WTC11 (cell line): ENCODE results near the gene SPSB3. TPM values are rescaled to one million over a fixed set of nuclear protein-coding genes. Genes with fewer than 3 reads are reported as not detected.

Experiments used
- ATAC-seq: fragments of 200-7000 bp; cut with Tn5 transposase; 2 replicates; pipeline ENCODE4 v1.10.0; 2021; ENCODE audit warnings: mild to moderate bottlenecking, moderate library complexity
- CTCF ChIA-PET: fragments of 300-600 bp; sonication (Branson Sonifier 250); formaldehyde crosslinking; loops from one replicate; lab custom pipeline; 2021; ENCODE audit warnings: antibody characterized with exemption; lab: Charles Lee
- POLR2A ChIA-PET: fragments of 350-600 bp; sonication (Branson Sonifier 250); formaldehyde crosslinking; loops from one replicate; lab custom pipeline; 2021; ENCODE audit warnings: antibody characterized with exemption; lab: Charles Lee
- DNase-seq: peaks from one replicate; pipeline ENCODE4 v3.0.0; 2021; ENCODE audit warnings: low spot score
- H3K27ac Mint-ChIP-seq: 2 replicates; pipeline ENCODE4 v1.8.0; 2021; ENCODE audit warnings: mixed read lengths
- H3K27me3 Mint-ChIP-seq: 2 replicates; pipeline ENCODE4 v1.8.0; 2021; ENCODE audit warnings: low read depth, mild to moderate bottlenecking, moderate library complexity, mixed read lengths
- H3K36me3 Mint-ChIP-seq: 2 replicates; pipeline ENCODE4 v1.8.0; 2021; ENCODE audit warnings: mixed read lengths
- H3K4me1 Mint-ChIP-seq: 2 replicates; pipeline ENCODE4 v1.8.0; 2022; ENCODE audit warnings: mixed read lengths
- H3K4me3 Mint-ChIP-seq: 2 replicates; pipeline ENCODE4 v1.8.0; 2021; ENCODE audit warnings: mild to moderate bottlenecking, moderate library complexity, mixed read lengths
- H3K9me3 Mint-ChIP-seq: 2 replicates; pipeline ENCODE4 v1.8.0; 2021; ENCODE audit warnings: mixed read lengths
- CBFB ChIP-seq: sonication (generic); formaldehyde crosslinking; IDR thresholded peaks from 2 replicates; pipeline ENCODE4 v1.8.1; 2022; ENCODE audit warnings: mild to moderate bottlenecking, low read depth, missing genetic modification reagents
- CTCF ChIP-seq: fragments of 200-600 bp; IDR thresholded peaks from 2 replicates; pipeline ENCODE4 v1.8.0; 2022; ENCODE audit warnings: antibody characterized with exemption
- E2F4 ChIP-seq: sonication (generic); formaldehyde crosslinking; IDR thresholded peaks from 2 replicates; pipeline ENCODE4 v1.8.1; 2022; ENCODE audit warnings: low read depth, mild to moderate bottlenecking, moderate library complexity, missing genetic modification reagents, borderline replicate concordance
- EMX1 ChIP-seq: fragments of 250-450 bp; sonication (Bioruptor Pico); IDR thresholded peaks from 2 replicates; pipeline ENCODE4 v1.8.0; 2021; ENCODE audit warnings: mild to moderate bottlenecking
- ETV6 ChIP-seq: sonication (generic); formaldehyde crosslinking; IDR thresholded peaks from 2 replicates; pipeline ENCODE4 v1.8.1; 2022; ENCODE audit warnings: mild to moderate bottlenecking, missing genetic modification reagents
- FOXJ3 ChIP-seq: sonication (generic); formaldehyde crosslinking; IDR thresholded peaks from 2 replicates; pipeline ENCODE4 v1.9.0; 2021; ENCODE audit warnings: missing genetic modification reagents, mild to moderate bottlenecking, borderline replicate concordance
- FOXP4 ChIP-seq: sonication (generic); formaldehyde crosslinking; IDR thresholded peaks from 2 replicates; pipeline ENCODE4 v1.8.0; 2022; ENCODE audit warnings: mild to moderate bottlenecking, missing genetic modification reagents
- GABPB1 ChIP-seq: sonication (generic); formaldehyde crosslinking; IDR thresholded peaks from 2 replicates; pipeline ENCODE4 v1.8.1; 2023; ENCODE audit warnings: mild to moderate bottlenecking, missing genetic modification reagents
- IRF2 ChIP-seq: sonication (generic); formaldehyde crosslinking; IDR thresholded peaks from 2 replicates; pipeline ENCODE4 v1.8.0; 2022; ENCODE audit warnings: low read depth, missing genetic modification reagents, borderline replicate concordance
- MAX ChIP-seq: sonication (generic); formaldehyde crosslinking; IDR thresholded peaks from 2 replicates; pipeline ENCODE4 v1.8.0; 2022; ENCODE audit warnings: mild to moderate bottlenecking, missing genetic modification reagents
- MLX ChIP-seq: sonication (generic); formaldehyde crosslinking; IDR thresholded peaks from 2 replicates; pipeline ENCODE4 v1.8.1; 2023; ENCODE audit warnings: mild to moderate bottlenecking, missing genetic modification reagents, moderate library complexity
- MXD4 ChIP-seq: fragments of 250-450 bp; sonication (Bioruptor Pico); IDR thresholded peaks from 2 replicates; pipeline ENCODE4 v1.8.0; 2021; ENCODE audit warnings: mild to moderate bottlenecking, moderate library complexity, borderline replicate concordance
- NFYB ChIP-seq: sonication (generic); formaldehyde crosslinking; conservative IDR thresholded peaks from 2 replicates; pipeline ENCODE4 v1.8.0; 2022; ENCODE audit warnings: low read depth, missing genetic modification reagents
- NR1H2 ChIP-seq: sonication (generic); formaldehyde crosslinking; IDR thresholded peaks from 2 replicates; pipeline ENCODE4 v1.9.0; 2021; ENCODE audit warnings: mild to moderate bottlenecking, moderate library complexity, missing genetic modification reagents
- NR3C1 ChIP-seq: sonication (generic); formaldehyde crosslinking; conservative IDR thresholded peaks from 2 replicates; pipeline ENCODE4 v1.8.1; 2023; ENCODE audit warnings: low read depth, mild to moderate bottlenecking, missing genetic modification reagents
- OVOL2 ChIP-seq: fragments of 250-450 bp; sonication (Bioruptor Pico); IDR thresholded peaks from 2 replicates; pipeline ENCODE4 v1.9.0; 2021; ENCODE audit warnings: mild to moderate bottlenecking, borderline replicate concordance
- PRDM15 ChIP-seq: sonication (generic); formaldehyde crosslinking; IDR thresholded peaks from 2 replicates; pipeline ENCODE4 v1.8.0; 2022; ENCODE audit warnings: missing genetic modification reagents
- PREB ChIP-seq: sonication (generic); formaldehyde crosslinking; IDR thresholded peaks from 2 replicates; pipeline ENCODE4 v1.8.1; 2022; ENCODE audit warnings: mild to moderate bottlenecking, missing genetic modification reagents, moderate library complexity, borderline replicate concordance
- PRRX2 ChIP-seq: fragments of 250-450 bp; sonication (Bioruptor Pico); IDR thresholded peaks from 2 replicates; pipeline ENCODE4 v1.8.0; 2021; ENCODE audit warnings: mild to moderate bottlenecking
- STAT6 ChIP-seq: sonication (generic); formaldehyde crosslinking; conservative IDR thresholded peaks from 2 replicates; pipeline ENCODE4 v1.8.1; 2023; ENCODE audit warnings: mild to moderate bottlenecking, low read depth, missing genetic modification reagents, moderate library complexity
- TP53 ChIP-seq: sonication (generic); formaldehyde crosslinking; IDR thresholded peaks from 2 replicates; pipeline ENCODE4 v1.8.1; 2023; ENCODE audit warnings: mild to moderate bottlenecking, missing genetic modification reagents
- ZMAT4 ChIP-seq: fragments of 250-450 bp; sonication (Bioruptor Pico); IDR thresholded peaks from 2 replicates; pipeline ENCODE4 v1.9.0; 2021; ENCODE audit warnings: mild to moderate bottlenecking
- ZNF263 ChIP-seq: sonication (generic); formaldehyde crosslinking; IDR thresholded peaks from 2 replicates; pipeline ENCODE4 v1.8.1; 2022; ENCODE audit warnings: low read depth, mild to moderate bottlenecking, moderate library complexity, missing genetic modification reagents
- ZNF423 ChIP-seq: fragments of 250-450 bp; sonication (Bioruptor Pico); IDR thresholded peaks from 2 replicates; pipeline ENCODE4 v2.1.2; 2022; ENCODE audit warnings: mild to moderate bottlenecking, moderate library complexity
- total RNA-seq: library from RNA; stranded (reverse); gene quantifications from 3 replicates; pipeline ENCODE4 v1.2.3, GENCODE V29; 2021

The SPSB3 gene
- total RNA-seq, 1 experiment from 2014 or later: 32.8 TPM

- TF ChIP-seq STAT6 (no peak), TP53 (CRISPR knock-in tag) (no peak), MLX (CRISPR knock-in tag) (no peak), NR3C1 (CRISPR knock-in tag) (no peak), ZNF423 (CRISPR knock-in tag) (no peak)
- TF ChIP-seq, all 79 proteins: peak for 0
Observed at GRCh38 chr16:1761751-1762150, 20.6 kb downstream of the SPSB3 start (continued).

GRCh38 chr16:1760911-1761310, 21.5 kb downstream of the SPSB3 start:
- H3K27ac Mint-ChIP-seq: no peak overlapping the region
- H3K27me3 Mint-ChIP-seq: no peaks in the 10 kb centered on the region
- H3K36me3 Mint-ChIP-seq: no peaks in the 10 kb centered on the region; the same call in 1 of the 2 replicates
- H3K4me3 Mint-ChIP-seq: no peak overlapping the region
- CTCF ChIA-PET: no interaction called here
- no peak for DNase-seq
- H3K9me3 Mint-ChIP-seq: no peaks in the 10 kb centered on the region
- ATAC-seq: no peak
- no peaks in the 10 kb centered on the region for H3K4me1 Mint-ChIP-seq
- POLR2A ChIA-PET: no interaction called here
- no peak for TF ChIP-seq CBFB (CRISPR knock-in tag)
- no peak for TF ChIP-seq PRRX2
- no peak for TF ChIP-seq ETV6 (CRISPR knock-in tag)
- TF ChIP-seq OVOL2 (CRISPR knock-in tag): no peak
- no peak for TF ChIP-seq PRDM15 (CRISPR knock-in tag)
- TF ChIP-seq NR1H2 (CRISPR knock-in tag): no peak
- TF ChIP-seq FOXP4: no peak
- TF ChIP-seq CTCF: no peak
- TF ChIP-seq ZNF263: no peak
- TF ChIP-seq MXD4 (CRISPR knock-in tag): no peak
- no peak for TF ChIP-seq NFYB (CRISPR knock-in tag)
- no peak for TF ChIP-seq MAX
- no peak for TF ChIP-seq ZNF423 (CRISPR knock-in tag)
- no peak for TF ChIP-seq IRF2 (CRISPR knock-in tag)
- no peak for TF ChIP-seq GABPB1
- no peak for TF ChIP-seq ZMAT4 (CRISPR knock-in tag)
- no peak for TF ChIP-seq EMX1
- no peak for TF ChIP-seq PREB (CRISPR knock-in tag)
- TF ChIP-seq FOXJ3 (CRISPR knock-in tag): no peak
- TF ChIP-seq E2F4: no peak
